Panc1 (cell line): ENCODE results near the gene LY6G6F. TPM values are rescaled to one million over a fixed set of nuclear protein-coding genes. Genes with fewer than 3 reads are reported as not detected.

Experiments
- ATAC-seq: fragments of 200-7000 bp; cut with Tn5 transposase; 2 replicates; pipeline ENCODE4 v1.9.1; 2020; ENCODE audit warnings: mild to moderate bottlenecking, moderate library complexity
- BruUV-seq: library from RNA; stranded (reverse); fragments of 400-500 nt; replicated peaks from 2 replicates; lab custom pipeline; 2021; lab: Mats Ljungman, UMichigan
- CTCF ChIA-PET: fragments of 300-600 bp; sonication (Branson Sonifier 250); formaldehyde crosslinking; loops from one replicate; lab custom pipeline; 2022; ENCODE audit warnings: antibody characterized with exemption; lab: Charles Lee
- POLR2A ChIA-PET: fragments of 300-600 bp; sonication (Branson Sonifier 250); formaldehyde crosslinking; loops from one replicate; lab custom pipeline; 2022; ENCODE audit warnings: antibody characterized with exemption; lab: Charles Lee
- DNase-seq: peaks from one replicate; pipeline ENCODE4 v3.0.0-alpha.2; 2010; ENCODE audit warnings: low read depth, low spot score
- H3K27ac ChIP-seq: 2 replicates; pipeline ENCODE4 v1.5.1; 2011; ENCODE audit warnings: mild to moderate bottlenecking, low read length, inconsistent platforms
- H3K27me3 ChIP-seq: fragments of 200-500 bp; sonication (Bioruptor generic); 2 replicates; pipeline ENCODE4 v1.6.0; 2014; ENCODE audit warnings: low read length, inconsistent platforms; ENCODE audit not compliant: control insufficient read depth, insufficient read depth
- H3K36me3 ChIP-seq: fragments of 200-500 bp; sonication (Bioruptor generic); 2 replicates; pipeline ENCODE4 v1.5.1; 2014; ENCODE audit warnings: inconsistent platforms, mild to moderate bottlenecking, low read length, moderate library complexity; ENCODE audit not compliant: control insufficient read depth, insufficient read depth
- H3K4me1 ChIP-seq: 2 replicates; pipeline ENCODE4 v1.5.1; 2011; ENCODE audit warnings: inconsistent platforms, mild to moderate bottlenecking, low read length, moderate library complexity; ENCODE audit not compliant: control insufficient read depth, insufficient read depth
- H3K4me3 ChIP-seq, 2 experiments: 2 replicates each; pipeline ENCODE4 v1.5.1; 2011 to 2012; ENCODE audit warnings: low read depth in 2 of 2, low read length in 2 of 2, mild to moderate bottlenecking in 2 of 2, inconsistent platforms in 1 of 2, moderate library complexity in 1 of 2
- H3K9me3 ChIP-seq: fragments of 200-500 bp; sonication (Bioruptor generic); 2 replicates; pipeline ENCODE4 v1.5.1; 2014; ENCODE audit warnings: low read depth, mild to moderate bottlenecking, inconsistent platforms, low read length, moderate library complexity; ENCODE audit not compliant: control insufficient read depth, insufficient read depth
- CTCF ChIP-seq: fragments of 450-650 bp; IDR thresholded peaks from 2 replicates; pipeline ENCODE4 v1.5.1; 2017; ENCODE audit warnings: mild to moderate bottlenecking
- POLR2AphosphoS5 ChIP-seq: IDR thresholded peaks from 2 replicates; pipeline ENCODE4 v1.6.1; 2012; ENCODE audit warnings: mild to moderate bottlenecking, low read depth, low read length, moderate library complexity
- REST ChIP-seq, 2 experiments: IDR thresholded peaks; 2 replicates each; pipeline ENCODE4 v1.6.1; 2011 to 2012; ENCODE audit warnings: low read depth in 2 of 2, control low read depth in 1 of 2, low read length in 1 of 2, mild to moderate bottlenecking in 1 of 2, moderate library complexity in 1 of 2; ENCODE audit not compliant: insufficient read depth in 1 of 2
- SIN3A ChIP-seq: IDR thresholded peaks from 2 replicates; pipeline ENCODE4 v1.6.1; 2012; ENCODE audit warnings: low read depth, mild to moderate bottlenecking, low read length, moderate library complexity, borderline replicate concordance; ENCODE audit not compliant: insufficient read depth
- TCF7L2 ChIP-seq: IDR thresholded peaks from 2 replicates; pipeline ENCODE4 v1.6.1; 2011; ENCODE audit warnings: mild to moderate bottlenecking, low read depth, low read length, inconsistent platforms
- in situ Hi-C: cut with HindIII; loops from 2 replicates; pipeline ENCODE4 v1.10.0; 2016; ENCODE audit warnings: low sequenced_read_pairs, low pct_unique_long_range_greater_than_20kb
- intact Hi-C: fragments of 100-400 bp; cut with micrococcal nuclease; formaldehyde crosslinking; loops from one replicate; pipeline ENCODE4 v1.10.0; 2022; ENCODE audit not compliant: unreplicated experiment
- total RNA-seq: library from RNA; stranded (reverse); gene quantifications from one replicate; pipeline ENCODE4 v1.2.1, GENCODE V29; 2021; ENCODE audit not compliant: unreplicated experiment

Gene LY6G6F
- total RNA-seq, 1 experiment from 2014 or later, result not detected

GRCh38 chr6:31690231-31691077 lies 16.2 kb upstream of the LY6G6F start:
- ChIA-PET POLR2A (interaction anchor here (0.6 to 0.7 kb wide), 3 partner anchors 29 to 116 kb away, joined by 3 to 11 read pairs (median 6); partner anchors contain the start of gene LSM2), CTCF (no interaction called here)
- no TSS peak for BruUV-seq
- Histone ChIP-seq H3K27me3 (no peaks in the 10 kb centered on the region), H3K36me3 (0 out of 2 replicates have a peak, but pooled peaks cover 5% of the 10 kb centered on the region), H3K4me1 (no peaks in the 10 kb centered on the region), H3K9me3 (no peaks in the 10 kb centered on the region), H3K27ac (no peak overlapping the region), H3K4me3 (no peak overlapping the region)
- intact Hi-C loops, result no loop called here
- no peak for DNase-seq
- no peak for ATAC-seq
- in situ Hi-C loops, result no loop called here
- no peak for TF ChIP-seq TCF7L2
- no peak for TF ChIP-seq REST (IDR thresholded peaks at IDR 0.05; ENCODE audit: insufficient read depth in 1 of 2, low read depth in 2 of 2, low read length in 1 of 2)
- TF ChIP-seq SIN3A, result no peak
- TF ChIP-seq POLR2AphosphoS5, result no peak
- no peak for TF ChIP-seq CTCF

- Histone ChIP-seq H3K4me1 (no peaks in the 10 kb centered on the region), H3K27ac (no peak overlapping the region), H3K36me3 (0 out of 2 replicates have a peak, but pooled peaks cover 5% of the 10 kb centered on the region), H3K9me3 (no peaks in the 10 kb centered on the region), H3K27me3 (no peaks in the 10 kb centered on the region), H3K4me3 (no peak overlapping the region)
- intact Hi-C loops (no loop called here), in situ Hi-C loops (no loop called here)
- DNase-seq, result no peak
- POLR2A ChIA-PET, result no interaction called here
- no TSS peak for BruUV-seq
- no peak for ATAC-seq
- CTCF ChIA-PET, result no interaction called here
- TF ChIP-seq POLR2AphosphoS5, result no peak
- TF ChIP-seq CTCF, result no peak
- no peak for TF ChIP-seq REST (IDR thresholded peaks at IDR 0.05; ENCODE audit: insufficient read depth in 1 of 2, low read depth in 2 of 2, low read length in 1 of 2)
- no peak for TF ChIP-seq TCF7L2
- TF ChIP-seq SIN3A, result no peak
Measured at GRCh38 chr6:31691078-31691463, 15.6 kb upstream of the LY6G6F start.
